HG03175 (cell line): ENCODE data around the gene ZDHHC8.
"Not testable (repeated sequence)": the region's sequence is repeated elsewhere in the genome, so short reads cannot be mapped to it uniquely, and the experiment has no call there.

Experiments used
- ATAC-seq: cut with Tn5 transposase; IDR thresholded peaks from one replicate; pipeline ENCODE4 v1.9.1; 2021; ENCODE audit warnings: mild to moderate bottlenecking, moderate library complexity; ENCODE audit not compliant: unreplicated experiment

Gene ZDHHC8

GRCh38 chr22:20157430-20158183, 26.0 kb downstream of the ZDHHC8 start:
- no peak for ATAC-seq

GRCh38 chr22:20158391-20159036, 26.9 kb downstream of the ZDHHC8 start:
- no peak for ATAC-seq

GRCh38 chr22:20159076-20159475, 27.5 kb downstream of the ZDHHC8 start:
- ATAC-seq: no peak

GRCh38 chr22:20159531-20159930, 27.9 kb downstream of the ZDHHC8 start:
- not testable (repeated sequence) for ATAC-seq

GRCh38 chr22:20160041-20160440, 28.4 kb downstream of the ZDHHC8 start:
- no peak for ATAC-seq

- no peak for ATAC-seq
Observed at GRCh38 chr22:20164863-20165262, 33.3 kb downstream of the ZDHHC8 start.

- no peak for ATAC-seq
Observed at GRCh38 chr22:20165421-20165820, 33.8 kb downstream of the ZDHHC8 start.

- ATAC-seq: no peak
Observed at GRCh38 chr22:20165913-20166312, 34.3 kb downstream of the ZDHHC8 start.

GRCh38 chr22:20166703-20167102, 35.1 kb downstream of the ZDHHC8 start:
- ATAC-seq: no peak

GRCh38 chr22:20167643-20168322, 36.2 kb downstream of the ZDHHC8 start:
- no peak for ATAC-seq

- no peak for ATAC-seq
Observed at GRCh38 chr22:20169253-20169822, 37.7 kb downstream of the ZDHHC8 start.

GRCh38 chr22:20170170-20170569, 38.6 kb downstream of the ZDHHC8 start:
- no peak for ATAC-seq

- no peak for ATAC-seq
Observed at GRCh38 chr22:20171288-20172140, 39.9 kb downstream of the ZDHHC8 start.

- no peak for ATAC-seq
Observed at GRCh38 chr22:20172141-20172613, 40.6 kb downstream of the ZDHHC8 start.

GRCh38 chr22:20173246-20173645, 41.6 kb downstream of the ZDHHC8 start:
- no peak for ATAC-seq

GRCh38 chr22:20173772-20174171, 42.2 kb downstream of the ZDHHC8 start:
- ATAC-seq: no peak

GRCh38 chr22:20174785-20175596, 43.4 kb downstream of the ZDHHC8 start:
- ATAC-seq: no peak

- no peak for ATAC-seq
Observed at GRCh38 chr22:20175597-20175900, 43.9 kb downstream of the ZDHHC8 start.

- no peak for ATAC-seq
Observed at GRCh38 chr22:20176421-20177085, 44.9 kb downstream of the ZDHHC8 start.
